HUES64 (cell line): ENCODE results near the gene MLC1.
"Not testable (repeated sequence)": the region's sequence is repeated elsewhere in the genome, so short reads cannot be mapped to it uniquely, and the experiment has no call there.

Experiments used
- H3K27ac ChIP-seq: 2 replicates; pipeline ENCODE4 v1.7.0; 2013; ENCODE audit warnings: low read depth, low read length, inconsistent platforms
- H3K27me3 ChIP-seq: 2 replicates; pipeline ENCODE4 v1.6.1; 2013; ENCODE audit warnings: mild to moderate bottlenecking, low read length; ENCODE audit not compliant: insufficient read depth
- H3K36me3 ChIP-seq: 2 replicates; pipeline ENCODE4 v1.6.1; 2013; ENCODE audit warnings: mild to moderate bottlenecking, low read length; ENCODE audit not compliant: insufficient read depth
- H3K4me1 ChIP-seq: 2 replicates; pipeline ENCODE4 v1.6.1; 2013; ENCODE audit warnings: mild to moderate bottlenecking, low read length, moderate library complexity; ENCODE audit not compliant: insufficient read depth
- H3K4me3 ChIP-seq: 2 replicates; pipeline ENCODE4 v1.5.1; 2013; ENCODE audit warnings: mild to moderate bottlenecking, low read length, moderate library complexity
- H3K9ac ChIP-seq: 2 replicates; pipeline ENCODE4 v1.6.1; 2013; ENCODE audit warnings: mild to moderate bottlenecking, low read depth, low read length
- H3K9me3 ChIP-seq: 2 replicates; pipeline ENCODE4 v1.6.1; 2013; ENCODE audit warnings: low read depth, low read length; ENCODE audit not compliant: insufficient read depth
- WGBS: fragments of 150-250, 120-280 bp; methylation state at CpG from one replicate; pipeline ENCODE4 v1.1.7; 2013; ENCODE audit warnings: missing lambda C conversion rate; 5-methylcytosine and 5-hydroxymethylcytosine counted together

Gene MLC1

GRCh38 chr22:50101870-50102565, 16.8 kb upstream of the MLC1 start:
- Histone ChIP-seq H3K4me1 (no peaks in the 10 kb centered on the region), H3K36me3 (no peaks in the 10 kb centered on the region), H3K27ac (no peak overlapping the region), H3K4me3 (no peak overlapping the region), H3K9me3 (no peaks in the 10 kb centered on the region), H3K9ac (no peak overlapping the region), H3K27me3 (no peaks in the 10 kb centered on the region; the same call in 1 of the 2 replicates)
- WGBS, result 95% methylated on average over 10 of the region's 10 CpGs

- no peak overlapping the region for H3K27ac ChIP-seq
- H3K36me3 ChIP-seq, result no peaks in the 10 kb centered on the region
- no peak overlapping the region for H3K9ac ChIP-seq
- H3K27me3 ChIP-seq, result no peaks in the 10 kb centered on the region; the same call in 1 of the 2 replicates
- no peak overlapping the region for H3K4me3 ChIP-seq
- WGBS, result 100% methylated on average over 2 of the region's 3 CpGs
- no peaks in the 10 kb centered on the region for H3K9me3 ChIP-seq
- no peaks in the 10 kb centered on the region for H3K4me1 ChIP-seq
These were observed 12.8 kb upstream of the MLC1 start for GRCh38 chr22:50098052-50098451.

GRCh38 chr22:50092342-50092741, 7.1 kb upstream of the MLC1 start:
- Histone ChIP-seq H3K27ac (no peak overlapping the region), H3K4me1 (no peaks in the 10 kb centered on the region), H3K4me3 (no peak overlapping the region), H3K36me3 (no peaks in the 10 kb centered on the region), H3K9ac (no peak overlapping the region), H3K9me3 (no peaks in the 10 kb centered on the region), H3K27me3 (no peaks in the 10 kb centered on the region; the same call in none of the 2 replicates)
- 92% methylated on average over 5 of the region's 5 CpGs for WGBS

- H3K9ac ChIP-seq, result no peak overlapping the region
- H3K36me3 ChIP-seq, result no peaks in the 10 kb centered on the region
- H3K4me3 ChIP-seq, result no peak overlapping the region
- no peaks in the 10 kb centered on the region for H3K9me3 ChIP-seq
- WGBS, result 94% methylated on average over 29 of the region's 29 CpGs
- no peaks in the 10 kb centered on the region for H3K4me1 ChIP-seq
- no peak overlapping the region for H3K27ac ChIP-seq
- no peaks in the 10 kb centered on the region; the same call in 1 of the 2 replicates for H3K27me3 ChIP-seq
These were observed 6.0 kb upstream of the MLC1 start for GRCh38 chr22:50091092-50091768.

- H3K27me3 ChIP-seq, result no peaks in the 10 kb centered on the region; the same call in 1 of the 2 replicates
These were observed 5.1 kb upstream of the MLC1 start for GRCh38 chr22:50090412-50090714.

GRCh38 chr22:50089682-50090411, 4.6 kb upstream of the MLC1 start, which contains the start of gene MOV10L1:
MOV10L1 (plus strand) TSS chr22:50090006; CDS start chr22:50090089, 83 bp downstream.
- Histone ChIP-seq H3K9me3 (no peaks in the 10 kb centered on the region), H3K9ac (no peak within 1 kb of the TSS), H3K36me3 (no peaks in the 10 kb centered on the region), H3K4me1 (peaks cover 8% of the 10 kb centered on the region), H3K27ac (no peak within 1 kb of the TSS), H3K27me3 (no peaks in the 10 kb centered on the region; the same call in 1 of the 2 replicates), H3K4me3 (no peak within 1 kb of the TSS)
- 94% methylated on average over 83 of the region's 83 CpGs for WGBS

More at GRCh38 chr22:50090412-50090714, 5.1 kb upstream of the MLC1 start:
- 95% methylated on average over 22 of the region's 22 CpGs for WGBS
- H3K4me3 ChIP-seq, result no peak overlapping the region
- H3K27ac ChIP-seq, result no peak overlapping the region
- no peak overlapping the region for H3K9ac ChIP-seq
- no peaks in the 10 kb centered on the region for H3K36me3 ChIP-seq
- peaks cover 3% of the 10 kb centered on the region; the same call in 1 of the 2 replicates for H3K4me1 ChIP-seq
- no peaks in the 10 kb centered on the region for H3K9me3 ChIP-seq

GRCh38 chr22:50089231-50089630, 4.0 kb upstream of the MLC1 start:
- H3K9ac ChIP-seq, result no peak overlapping the region
- H3K4me1 ChIP-seq, result peaks cover 12% of the 10 kb centered on the region
- WGBS, result 94% methylated on average over 11 of the region's 11 CpGs
- no peaks in the 10 kb centered on the region for H3K36me3 ChIP-seq
- H3K27me3 ChIP-seq, result no peaks in the 10 kb centered on the region; the same call in 1 of the 2 replicates
- no peak overlapping the region for H3K27ac ChIP-seq
- no peaks in the 10 kb centered on the region for H3K9me3 ChIP-seq
- no peak overlapping the region for H3K4me3 ChIP-seq

- Histone ChIP-seq H3K9me3 (no peaks in the 10 kb centered on the region), H3K9ac (no peak overlapping the region), H3K27me3 (no peaks in the 10 kb centered on the region; the same call in 1 of the 2 replicates), H3K27ac (no peak overlapping the region), H3K4me3 (no peak overlapping the region), H3K36me3 (no peaks in the 10 kb centered on the region), H3K4me1 (peaks cover 12% of the 10 kb centered on the region)
- WGBS, result 94% methylated on average over 11 of the region's 12 CpGs
These were observed 2.9 kb upstream of the MLC1 start for GRCh38 chr22:50088096-50088495.

GRCh38 chr22:50087646-50088045, 2.4 kb upstream of the MLC1 start:
- no peaks in the 10 kb centered on the region for H3K36me3 ChIP-seq
- no peak overlapping the region for H3K4me3 ChIP-seq
- no peak overlapping the region for H3K27ac ChIP-seq
- no peak overlapping the region for H3K9ac ChIP-seq
- no peaks in the 10 kb centered on the region for H3K9me3 ChIP-seq
- no peaks in the 10 kb centered on the region; the same call in 1 of the 2 replicates for H3K27me3 ChIP-seq
- H3K4me1 ChIP-seq, result peaks cover 12% of the 10 kb centered on the region
- WGBS, result 95% methylated on average over 12 of the region's 12 CpGs

GRCh38 chr22:50086975-50087374, 1.7 kb upstream of the MLC1 start:
- H3K27me3 ChIP-seq, H3K9me3 ChIP-seq, H3K36me3 ChIP-seq, H3K27ac ChIP-seq, H3K9ac ChIP-seq, H3K4me3 ChIP-seq: not testable (repeated sequence)
- 91% methylated on average over 4 of the region's 4 CpGs for WGBS
- H3K4me1 ChIP-seq, result peaks cover 12% of the 10 kb centered on the region

- Histone ChIP-seq H3K4me1 (peaks cover 12% of the 10 kb centered on the region), H3K9ac (no peak overlapping the region), H3K4me3 (no peak overlapping the region), H3K36me3 (no peaks in the 10 kb centered on the region), H3K27me3 (no peaks in the 10 kb centered on the region; the same call in 1 of the 2 replicates), H3K9me3 (no peaks in the 10 kb centered on the region), H3K27ac (no peak overlapping the region)
- 90% methylated on average over 2 of the region's 5 CpGs for WGBS
These were observed 1.3 kb upstream of the MLC1 start for GRCh38 chr22:50086526-50086925.
